Breast epithelium (tissue), 4 donors: Measurements from ENCODE around the gene BSPH1. TPM values are rescaled to one million over a fixed set of nuclear protein-coding genes. Genes with fewer than 3 reads are reported as not detected.
"Not testable (repeated sequence)": the region's sequence is repeated elsewhere in the genome, so short reads cannot be mapped to it uniquely, and the experiment has no call there.

ENCODE experiments used
- DNase-seq, 2 donors: peaks; one replicate each; pipeline ENCODE4 v3.0.0-alpha.2; 2019; ENCODE audit warnings: low spot score in 2 of 2
- H3K27ac ChIP-seq, 2 donors: fragments of 200-600 bp; sonication (generic) in 1 of 2; one replicate each; pipeline ENCODE4 v1.5.1; 2016 to 2019; ENCODE audit warnings: mild to moderate bottlenecking in 1 of 2
- H3K27me3 ChIP-seq, 2 donors: fragments of 200-600 bp; sonication (generic) in 1 of 2; one replicate each; pipeline versions ENCODE4 v1.5.1 to v1.6.0; 2017 to 2019; ENCODE audit warnings: control low read depth in 1 of 2, mild to moderate bottlenecking in 1 of 2
- H3K36me3 ChIP-seq: fragments of 200-600 bp; one replicate; pipeline ENCODE4 v1.5.1; 2019
- H3K4me1 ChIP-seq, 2 donors: fragments of 200-600 bp; sonication (generic); one replicate each; pipeline ENCODE4 v1.5.1; 2016 to 2019; ENCODE audit warnings: control low read depth in 1 of 2
- H3K4me3 ChIP-seq, 3 donors: fragments of 200-600 bp; sonication (generic); 1 replicate in 2 of 3; 2 replicates in 1 of 3; pipeline ENCODE4 v1.5.1; 2016 to 2019; ENCODE audit warnings: mild to moderate bottlenecking in 3 of 3, moderate library complexity in 2 of 3
- H3K9me3 ChIP-seq, 2 donors: fragments of 200-600 bp; sonication (generic) in 1 of 2; one replicate each; pipeline ENCODE4 v1.5.1; 2016 to 2019; ENCODE audit warnings: control low read depth in 1 of 2
- POLR2A ChIP-seq: fragments of 450-650 bp; IDR thresholded peaks from one replicate; pipeline ENCODE4 v1.6.1; 2016; ENCODE audit warnings: antibody characterized with exemption, mild to moderate bottlenecking, moderate library complexity
- POLR2AphosphoS5 ChIP-seq, 3 donors: sonication (generic); formaldehyde crosslinking; IDR thresholded peaks; one replicate each; pipeline ENCODE4 v1.6.1; 2017; ENCODE audit warnings: antibody characterized with exemption in 3 of 3
- intact Hi-C: fragments of 100-400 bp; cut with DNase I; formaldehyde crosslinking; loops from one replicate; pipeline ENCODE4 v1.15.1; 2023; ENCODE audit warnings: low total_unique reads
- total RNA-seq, 3 donors: library from RNA; depleted of rRNA; stranded (reverse); fragments of >200 nt; gene quantifications; one replicate each; pipeline ENCODE4 v1.1.0, GENCODE V29; 2016
- TF ChIP-seq, protein P1 (sequence below), 3 donors: fragments of 450-650 bp; IDR thresholded peaks; one replicate each; pipeline ENCODE4 v1.5.1; 2016 to 2017; ENCODE audit warnings: antibody characterized with exemption in 3 of 3, mild to moderate bottlenecking in 3 of 3, moderate library complexity in 3 of 3

Gene BSPH1
- total RNA-seq, 3 donors from 2014 or later = not detected

DNA sequence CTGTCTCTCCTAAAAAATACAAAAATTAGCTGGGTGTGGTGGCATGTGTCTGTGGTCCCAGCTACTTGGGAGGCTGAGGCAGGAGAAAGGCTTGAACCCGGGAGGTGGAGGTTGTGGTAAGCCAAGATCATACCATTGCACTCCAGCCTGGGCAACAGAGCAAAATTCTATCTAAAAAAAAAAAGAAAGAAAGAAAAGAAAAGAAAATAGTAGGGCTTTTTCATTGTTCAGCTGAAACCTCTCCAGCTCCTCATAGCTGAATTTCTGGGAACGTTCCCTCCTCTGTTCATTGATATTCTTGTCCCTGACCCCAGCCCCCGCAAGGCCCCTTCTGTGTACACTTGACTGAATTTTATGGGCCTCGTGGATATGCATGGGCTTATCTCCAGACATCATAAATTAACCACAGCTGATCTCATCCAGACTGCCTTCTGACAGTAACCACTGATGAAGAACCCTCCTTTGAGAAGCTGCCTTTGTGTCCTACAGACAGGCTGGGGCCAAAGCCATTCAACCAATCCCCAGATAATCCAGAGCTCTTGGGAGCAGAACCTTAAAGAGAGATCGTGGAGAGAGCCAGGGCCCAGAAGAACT lies 2.3 kb upstream of the BSPH1 start, which contains the start of gene ELSPBP1:
TSS of gene ELSPBP1 (plus strand) at position 424 of the 594 bp plus-strand sequence. CDS start 14,036 bp downstream, outside the sequence.
- Histone ChIP-seq H3K9me3 (no peaks in the 10 kb centered on the region), H3K4me1 (no peaks in the 10 kb centered on the region), H3K36me3 (no peaks in the 10 kb centered on the region), H3K27me3 (peaks cover 0 to 27% of the 10 kb centered on the region in 2 donors), H3K27ac (no peak within 1 kb of the TSS), H3K4me3 (no peak within 1 kb of the TSS)
- TF ChIP-seq POLR2A = no peak
- TF ChIP-seq POLR2AphosphoS5 (IDR thresholded peaks at IDR 0.05) = no peak
- TF ChIP-seq, protein P1, sequence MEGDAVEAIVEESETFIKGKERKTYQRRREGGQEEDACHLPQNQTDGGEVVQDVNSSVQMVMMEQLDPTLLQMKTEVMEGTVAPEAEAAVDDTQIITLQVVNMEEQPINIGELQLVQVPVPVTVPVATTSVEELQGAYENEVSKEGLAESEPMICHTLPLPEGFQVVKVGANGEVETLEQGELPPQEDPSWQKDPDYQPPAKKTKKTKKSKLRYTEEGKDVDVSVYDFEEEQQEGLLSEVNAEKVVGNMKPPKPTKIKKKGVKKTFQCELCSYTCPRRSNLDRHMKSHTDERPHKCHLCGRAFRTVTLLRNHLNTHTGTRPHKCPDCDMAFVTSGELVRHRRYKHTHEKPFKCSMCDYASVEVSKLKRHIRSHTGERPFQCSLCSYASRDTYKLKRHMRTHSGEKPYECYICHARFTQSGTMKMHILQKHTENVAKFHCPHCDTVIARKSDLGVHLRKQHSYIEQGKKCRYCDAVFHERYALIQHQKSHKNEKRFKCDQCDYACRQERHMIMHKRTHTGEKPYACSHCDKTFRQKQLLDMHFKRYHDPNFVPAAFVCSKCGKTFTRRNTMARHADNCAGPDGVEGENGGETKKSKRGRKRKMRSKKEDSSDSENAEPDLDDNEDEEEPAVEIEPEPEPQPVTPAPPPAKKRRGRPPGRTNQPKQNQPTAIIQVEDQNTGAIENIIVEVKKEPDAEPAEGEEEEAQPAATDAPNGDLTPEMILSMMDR (IDR thresholded peaks at IDR 0.05) = no peak
- DNase-seq = no peak
- intact Hi-C loops = loop anchor here (5.0 kb wide), 1 partner anchor 383 kb away; no protein-coding TSS in a partner anchor

DNA sequence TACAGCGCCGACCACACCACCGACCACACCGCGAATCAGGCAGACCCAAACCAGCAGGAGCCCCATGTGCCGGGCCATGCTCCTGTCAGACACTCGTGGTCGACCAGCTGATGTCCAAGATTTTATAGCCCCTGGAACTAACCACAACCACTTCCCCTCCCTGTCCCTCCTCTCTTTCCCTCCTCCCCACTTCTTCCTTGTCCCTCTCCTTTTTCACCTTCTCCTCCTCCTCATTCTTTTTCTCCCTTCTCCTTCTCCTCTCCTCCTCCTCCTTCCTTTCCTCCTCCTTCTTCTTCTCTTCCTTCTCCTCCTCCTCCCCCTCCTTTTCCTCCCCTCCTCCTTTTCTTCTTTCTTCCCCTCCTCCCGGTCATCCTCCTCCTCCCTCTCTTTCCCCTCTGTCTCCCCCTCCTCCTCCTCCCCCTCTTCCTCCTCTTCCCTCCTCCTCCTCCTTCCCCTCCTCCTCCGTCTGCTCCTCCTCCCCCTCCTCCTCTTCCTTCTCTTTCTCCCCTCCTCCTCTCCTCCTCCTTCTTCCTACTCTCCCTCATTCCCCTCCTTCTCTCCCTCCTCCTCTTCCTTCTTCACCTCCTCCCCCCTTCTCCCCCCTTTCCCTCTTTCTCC lies 670 bp downstream of the BSPH1 start:
- DNase-seq = no peak
- Histone ChIP-seq H3K27me3 (peaks cover 0 to 43% of the 10 kb centered on the region in 2 donors), H3K27ac (no peak overlapping the region), H3K36me3 (no peaks in the 10 kb centered on the region), H3K4me3 (no peak overlapping the region), H3K4me1 (no peaks in the 10 kb centered on the region), H3K9me3 (no peaks in the 10 kb centered on the region)
- intact Hi-C loops = loop anchor here (5.0 kb wide), 1 partner anchor 386 kb away; no protein-coding TSS in a partner anchor
- TF ChIP-seq POLR2A (no peak), POLR2AphosphoS5 (IDR thresholded peaks at IDR 0.05) (no peak)
- TF ChIP-seq, protein P1 (IDR thresholded peaks at IDR 0.05) = no peak

DNA sequence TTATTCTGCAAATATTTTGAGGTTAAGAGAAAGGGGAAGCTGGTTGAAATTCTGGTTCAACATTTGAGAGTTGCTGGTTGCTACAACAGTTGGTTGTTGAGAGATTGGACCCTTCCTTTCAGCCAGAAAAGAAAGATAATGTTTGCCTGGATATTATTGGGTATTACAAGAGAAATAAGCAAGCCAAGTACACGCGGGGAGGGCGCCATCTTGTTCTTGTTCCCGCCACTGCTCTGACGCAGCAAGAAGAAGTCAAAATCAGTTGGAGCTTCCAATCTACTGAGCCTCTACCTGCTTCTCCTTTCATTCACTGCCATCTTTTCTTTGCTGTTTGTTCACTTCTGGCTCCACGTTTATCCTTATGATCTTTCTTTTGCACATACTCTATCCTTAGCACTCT lies 18.4 kb downstream of the BSPH1 start:
- Histone ChIP-seq H3K27me3 (peaks cover 0 to 4% of the 10 kb centered on the region in 2 donors), H3K36me3 (no peaks in the 10 kb centered on the region), H3K4me3 (no peak overlapping the region), H3K27ac (no peak overlapping the region), H3K9me3 (no peaks in the 10 kb centered on the region), H3K4me1 (no peaks in the 10 kb centered on the region)
- DNase-seq = no peak
- TF ChIP-seq POLR2AphosphoS5 (IDR thresholded peaks at IDR 0.05) = no peak
- TF ChIP-seq, protein P1 (IDR thresholded peaks at IDR 0.05) = no peak
- intact Hi-C loops = no loop called here

DNA sequence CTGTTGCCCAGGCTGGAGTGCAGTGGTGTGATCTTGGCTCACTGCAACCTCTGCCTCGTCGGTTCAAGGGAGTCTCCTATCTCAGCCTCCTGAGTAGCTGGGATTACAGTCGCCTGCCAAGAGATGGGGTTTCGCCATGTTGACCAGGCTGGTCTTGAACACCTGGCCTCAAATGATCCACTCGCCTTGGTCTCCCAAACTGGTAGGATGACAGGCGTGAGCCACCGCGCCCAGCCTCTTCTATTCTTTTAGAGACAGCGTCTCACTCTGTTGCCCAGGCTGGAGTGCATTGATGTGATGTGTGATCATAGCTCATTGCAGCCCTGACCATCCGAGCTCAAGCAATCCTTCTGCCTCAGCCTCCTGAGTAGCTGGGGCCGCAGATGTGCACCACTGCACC lies 36.0 kb downstream of the BSPH1 start:
- peak in 1 of 2 donors; percentile 40 for DNase-seq
- H3K4me3 ChIP-seq = not testable (repeated sequence)

DNA sequence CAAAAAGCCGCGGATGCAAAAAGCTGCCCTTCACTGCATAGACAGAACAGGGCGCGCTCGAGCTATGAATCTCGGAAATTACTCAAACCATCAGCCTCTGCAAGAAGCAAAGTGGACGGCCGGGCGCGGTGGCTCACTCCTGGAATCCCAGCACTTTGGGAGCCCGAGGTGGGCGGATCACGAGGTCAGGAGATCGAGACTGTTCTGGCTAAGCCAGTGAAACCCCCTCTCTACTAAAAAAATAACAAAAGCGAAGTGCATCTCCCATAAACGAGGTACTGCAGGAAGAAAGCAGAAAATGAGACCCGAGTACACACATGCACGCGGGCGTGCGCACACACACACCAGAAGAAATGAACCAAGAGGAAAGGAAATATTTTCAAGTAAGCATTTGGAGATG lies 39.8 kb downstream of the BSPH1 start:
- H3K4me3 ChIP-seq, H3K9me3 ChIP-seq, DNase-seq, intact Hi-C loops, H3K27me3 ChIP-seq, H3K27ac ChIP-seq, H3K36me3 ChIP-seq, H3K4me1 ChIP-seq: not testable (repeated sequence)

More for the DNA sequence above, 36.0 kb downstream of the BSPH1 start:
- intact Hi-C loops, H3K9me3 ChIP-seq, H3K4me1 ChIP-seq, H3K36me3 ChIP-seq, H3K27ac ChIP-seq, H3K27me3 ChIP-seq: not testable (repeated sequence)

DNA sequence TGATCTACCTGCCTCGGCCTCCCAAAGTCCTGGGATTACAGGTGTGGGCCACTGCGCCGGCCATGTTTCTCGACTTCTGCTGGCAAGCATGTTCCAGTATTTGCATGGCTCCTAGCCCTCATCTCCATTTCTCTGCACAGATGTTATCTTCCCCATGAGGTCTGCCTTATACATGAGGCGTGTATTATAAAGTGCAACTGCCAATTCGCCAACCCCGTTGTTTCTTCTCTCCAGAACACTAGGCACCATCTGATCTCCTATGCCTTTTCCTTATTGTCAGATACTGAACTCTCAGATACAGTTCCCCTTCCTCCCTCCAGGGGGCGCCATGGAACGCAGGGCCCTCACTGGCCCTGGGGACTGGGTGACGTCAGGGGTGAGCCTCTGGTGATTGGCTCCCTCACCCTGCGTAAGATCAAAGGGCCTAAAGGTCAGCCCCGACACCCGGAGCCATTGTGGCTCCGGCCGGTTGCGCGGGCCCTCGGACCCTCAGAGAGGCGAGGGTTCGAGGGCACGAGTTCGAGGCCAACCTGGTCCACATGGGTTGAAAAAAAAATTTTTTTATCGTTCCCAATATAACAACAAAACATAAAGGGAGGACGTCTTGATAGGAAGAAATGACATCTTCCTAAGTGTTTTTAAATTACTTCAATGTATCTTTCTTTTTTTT lies 42.0 kb downstream of the BSPH1 start:
- H3K9me3 ChIP-seq, H3K27ac ChIP-seq, intact Hi-C loops, H3K36me3 ChIP-seq, DNase-seq, H3K4me3 ChIP-seq, H3K27me3 ChIP-seq, H3K4me1 ChIP-seq: not testable (repeated sequence)

DNA sequence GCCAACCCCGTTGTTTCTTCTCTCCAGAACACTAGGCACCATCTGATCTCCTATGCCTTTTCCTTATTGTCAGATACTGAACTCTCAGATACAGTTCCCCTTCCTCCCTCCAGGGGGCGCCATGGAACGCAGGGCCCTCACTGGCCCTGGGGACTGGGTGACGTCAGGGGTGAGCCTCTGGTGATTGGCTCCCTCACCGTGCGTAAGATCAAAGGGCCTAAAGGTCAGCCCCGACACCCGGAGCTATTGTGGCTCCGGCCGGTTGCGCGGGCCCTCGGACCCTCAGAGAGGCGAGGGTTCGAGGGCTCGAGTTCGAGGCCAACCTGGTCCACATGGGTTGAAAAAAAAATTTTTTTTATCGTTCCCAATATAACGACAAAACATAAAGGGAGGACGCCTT lies 63.4 kb downstream of the BSPH1 start:
- DNase-seq, H3K9me3 ChIP-seq, H3K4me3 ChIP-seq, H3K27me3 ChIP-seq, H3K4me1 ChIP-seq, H3K27ac ChIP-seq, H3K36me3 ChIP-seq, intact Hi-C loops: not testable (repeated sequence)
